Fibroblast of pulmonary artery (primary cell): ENCODE data around the gene COL18A1.
A peak's percentile ranks its signal among the peaks of the same experiment; 100 is the strongest.

ENCODE experiments used
- DNase-seq: peaks from one replicate; pipeline ENCODE4 v3.0.0-alpha.2; 2010; ENCODE audit warnings: low read depth
- H3K4me3 ChIP-seq: replicated peaks from 2 replicates; pipeline ENCODE4 v1.5.1; 2011; ENCODE audit warnings: low read depth, mild to moderate bottlenecking, control low read depth, low read length, moderate library complexity
- CTCF ChIP-seq: IDR thresholded peaks from 2 replicates; pipeline ENCODE4 v1.5.1; 2011; ENCODE audit warnings: mild to moderate bottlenecking, control low read depth, low read length, inconsistent platforms; ENCODE audit errors: missing control alignments

COL18A1 gene

DNA sequence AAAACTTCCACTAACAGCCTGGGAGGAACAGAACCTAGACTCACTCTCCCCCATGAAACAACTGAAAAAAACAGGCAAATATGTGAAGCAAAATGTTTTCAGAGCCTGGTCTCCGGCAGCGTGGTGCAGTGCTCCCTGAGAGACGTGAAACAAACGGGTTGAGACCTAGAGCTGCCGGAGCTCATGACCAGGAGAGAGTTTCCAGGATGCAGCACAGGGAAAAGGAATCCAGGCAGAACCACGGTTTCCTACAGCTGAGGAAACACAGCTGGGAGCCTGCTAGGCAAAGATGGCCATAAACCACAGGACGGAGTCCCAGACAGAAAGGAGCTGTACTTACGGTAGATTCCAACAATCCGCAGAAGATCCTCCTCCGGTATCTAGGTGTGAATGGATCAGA is 157.4 kb downstream of the COL18A1 start:
- no peak overlapping the region for H3K4me3 ChIP-seq
- no peak for TF ChIP-seq CTCF

DNA sequence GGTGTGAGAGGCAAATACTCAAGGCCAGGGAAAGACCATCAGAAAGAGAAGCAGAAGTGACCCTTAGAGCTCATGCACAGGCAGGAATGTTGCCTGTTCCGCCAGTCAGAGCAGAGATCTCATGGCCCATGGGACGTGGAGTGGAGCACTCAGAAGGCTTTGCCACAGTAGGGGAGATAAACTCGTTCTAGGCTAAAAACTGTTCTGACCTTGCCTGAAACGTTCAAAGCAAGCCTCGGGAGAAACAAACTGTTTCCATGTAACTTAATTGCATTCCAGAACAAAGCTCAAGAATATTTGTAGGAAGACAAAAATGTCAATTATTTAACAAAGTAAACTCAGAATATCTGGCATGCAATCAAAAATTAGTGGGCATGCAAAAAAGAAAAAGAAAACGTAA is 158.0 kb downstream of the COL18A1 start:
- DNase-seq = peak; percentile 15
- no peak for TF ChIP-seq CTCF
- no peak overlapping the region for H3K4me3 ChIP-seq

More for the DNA sequence above, 157.4 kb downstream of the COL18A1 start:
- no peak for DNase-seq
